Uterus (tissue), 2 donors: Measurements from ENCODE around the gene NOS1AP.

ENCODE experiments used
- CTCF ChIP-seq, 4 experiments: fragments of 200-600 bp in 2 of 4; fragments of 450-650 bp in 2 of 4; sonication (generic) in 2 of 4; IDR thresholded peaks; one replicate each; pipeline ENCODE4 v1.5.1; 2016 to 2019; ENCODE audit warnings: antibody characterized with exemption in 4 of 4, mild to moderate bottlenecking in 2 of 4, moderate library complexity in 1 of 4
- POLR2A ChIP-seq, 2 donors: fragments of 450-650 bp; IDR thresholded peaks; one replicate each; pipeline ENCODE4 v1.6.1; 2016; ENCODE audit warnings: antibody characterized with exemption in 2 of 2, mild to moderate bottlenecking in 1 of 2, moderate library complexity in 1 of 2

GRCh38 chr1:162185314-162186025 lies 116.0 kb downstream of the NOS1AP start:
- TF ChIP-seq CTCF (IDR thresholded peaks at IDR 0.05), result no peak
- TF ChIP-seq POLR2A (IDR thresholded peaks at IDR 0.05), result no peak
